OCI-LY1 (cell line): ENCODE measurements around the gene ENPP3.

Experiments
- EZH2 ChIP-seq: fragments of 200-600 bp; sonication (generic), shearing (Covaris generic); IDR thresholded peaks from 2 replicates; pipeline ENCODE4 v1.8.0; 2017; ENCODE audit warnings: borderline replicate concordance, mixed run types, mild to moderate bottlenecking, antibody characterized with exemption, low read length, moderate library complexity, mixed read lengths
- TF ChIP-seq, protein P1 (sequence below): fragments of 200-600 bp; sonication (generic), shearing (Covaris generic); IDR thresholded peaks from 2 replicates; pipeline ENCODE4 v1.5.1; 2017; ENCODE audit warnings: mild to moderate bottlenecking, antibody characterized with exemption, low read length, moderate library complexity, mixed read lengths

DNA sequence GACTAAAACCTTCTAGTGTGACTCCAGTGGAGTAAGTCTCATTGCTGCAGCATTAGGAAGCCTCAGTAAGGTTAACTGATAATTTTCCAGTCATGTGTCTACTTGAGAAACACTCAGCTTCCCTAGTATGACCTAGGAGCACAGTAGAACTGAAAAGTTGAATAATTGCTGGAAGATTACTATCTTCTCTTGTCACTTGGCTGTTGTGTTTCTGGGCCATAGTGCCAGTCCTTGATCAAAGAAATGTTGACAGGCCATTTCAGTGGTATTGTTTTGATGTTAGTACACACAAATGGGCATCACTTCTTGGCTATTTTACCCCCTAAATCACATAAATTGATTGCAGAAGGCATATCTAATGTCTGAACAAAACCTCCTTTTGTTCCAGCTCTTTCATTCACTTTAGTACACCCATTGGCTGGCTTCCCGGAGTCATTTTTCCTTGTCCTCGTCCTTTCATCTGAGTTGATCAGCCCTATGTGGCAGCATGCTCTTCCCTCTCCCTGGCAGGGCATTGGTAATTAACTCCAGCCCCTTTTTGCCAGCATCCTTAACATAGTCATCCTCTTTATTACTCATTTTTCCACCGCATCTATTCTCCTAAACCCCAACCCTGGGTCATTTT is 6.0 kb downstream of the ENPP3 start:
- TF ChIP-seq, protein P1, sequence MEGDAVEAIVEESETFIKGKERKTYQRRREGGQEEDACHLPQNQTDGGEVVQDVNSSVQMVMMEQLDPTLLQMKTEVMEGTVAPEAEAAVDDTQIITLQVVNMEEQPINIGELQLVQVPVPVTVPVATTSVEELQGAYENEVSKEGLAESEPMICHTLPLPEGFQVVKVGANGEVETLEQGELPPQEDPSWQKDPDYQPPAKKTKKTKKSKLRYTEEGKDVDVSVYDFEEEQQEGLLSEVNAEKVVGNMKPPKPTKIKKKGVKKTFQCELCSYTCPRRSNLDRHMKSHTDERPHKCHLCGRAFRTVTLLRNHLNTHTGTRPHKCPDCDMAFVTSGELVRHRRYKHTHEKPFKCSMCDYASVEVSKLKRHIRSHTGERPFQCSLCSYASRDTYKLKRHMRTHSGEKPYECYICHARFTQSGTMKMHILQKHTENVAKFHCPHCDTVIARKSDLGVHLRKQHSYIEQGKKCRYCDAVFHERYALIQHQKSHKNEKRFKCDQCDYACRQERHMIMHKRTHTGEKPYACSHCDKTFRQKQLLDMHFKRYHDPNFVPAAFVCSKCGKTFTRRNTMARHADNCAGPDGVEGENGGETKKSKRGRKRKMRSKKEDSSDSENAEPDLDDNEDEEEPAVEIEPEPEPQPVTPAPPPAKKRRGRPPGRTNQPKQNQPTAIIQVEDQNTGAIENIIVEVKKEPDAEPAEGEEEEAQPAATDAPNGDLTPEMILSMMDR, result no peak
- no peak for TF ChIP-seq EZH2
